HepG2 (cell line): ENCODE data around the gene GPS2. TPM values are rescaled to one million over a fixed set of nuclear protein-coding genes. Genes with fewer than 3 reads are reported as not detected.

Source experiments
- ELK4 ChIP-seq: sonication (generic); formaldehyde crosslinking; IDR thresholded peaks from 2 replicates; pipeline ENCODE4 v1.9.0; 2021; ENCODE audit warnings: missing genetic modification reagents, borderline replicate concordance
- ERF ChIP-seq: IDR thresholded peaks from 2 replicates; pipeline ENCODE4 v1.6.1; 2018; ENCODE audit warnings: missing biosample characterization, missing genetic modification reagents
- EZH2 ChIP-seq: conservative IDR thresholded peaks from 2 replicates; pipeline ENCODE4 v1.6.1; 2012; ENCODE audit warnings: mild to moderate bottlenecking, low read depth, low read length, moderate library complexity
- FOXA3 ChIP-seq: IDR thresholded peaks from 2 replicates; pipeline ENCODE4 v1.6.1; 2016; ENCODE audit warnings: missing genetic modification reagents, missing compliant biosample characterization
- IRF9 ChIP-seq: sonication (generic); formaldehyde crosslinking; IDR thresholded peaks from 2 replicates; pipeline ENCODE4 v1.8.0; 2022; ENCODE audit warnings: missing genetic modification reagents, mild to moderate bottlenecking, borderline replicate concordance
- KDM3A ChIP-seq: IDR thresholded peaks from 2 replicates; pipeline ENCODE4 v1.6.1; 2018; ENCODE audit warnings: low read depth, missing compliant biosample characterization
- MIER3 ChIP-seq: IDR thresholded peaks from 2 replicates; pipeline ENCODE4 v1.6.1; 2016; ENCODE audit warnings: missing compliant biosample characterization, borderline replicate concordance
- NFAT5 ChIP-seq: sonication (generic); formaldehyde crosslinking; IDR thresholded peaks from 2 replicates; pipeline ENCODE4 v1.4.0; 2020; ENCODE audit warnings: missing genetic modification reagents
- PAWR ChIP-seq: sonication (generic); formaldehyde crosslinking; IDR thresholded peaks from 2 replicates; pipeline ENCODE4 v1.4.0; 2020; ENCODE audit warnings: missing genetic modification reagents, mild to moderate bottlenecking, borderline replicate concordance
- PBX2 ChIP-seq: IDR thresholded peaks from 2 replicates; pipeline ENCODE4 v1.6.1; 2016; ENCODE audit warnings: control low read depth
- REST ChIP-seq, 2 experiments: IDR thresholded peaks; 2 replicates each; pipeline ENCODE4 v1.6.1; 2011 to 2012; ENCODE audit warnings: low read length in 2 of 2, borderline replicate concordance in 1 of 2, low read depth in 1 of 2, mild to moderate bottlenecking in 1 of 2, moderate library complexity in 1 of 2
- SMAD9 ChIP-seq: sonication (generic); formaldehyde crosslinking; IDR thresholded peaks from 2 replicates; pipeline ENCODE4 v1.5.1; 2020; ENCODE audit warnings: mild to moderate bottlenecking, missing genetic modification reagents
- TAF1 ChIP-seq: sonication (generic); formaldehyde crosslinking; IDR thresholded peaks from 2 replicates; pipeline ENCODE4 v1.4.0; 2020; ENCODE audit warnings: missing genetic modification reagents
- ZNF180 ChIP-seq: sonication (generic); formaldehyde crosslinking; IDR thresholded peaks from 2 replicates; pipeline ENCODE4 v1.4.0; 2020; ENCODE audit warnings: low read depth, missing genetic modification reagents, borderline replicate concordance
- ZNF230 ChIP-seq: sonication (generic); formaldehyde crosslinking; IDR thresholded peaks from 2 replicates; pipeline ENCODE4 v1.4.0; 2020; ENCODE audit warnings: mild to moderate bottlenecking, missing genetic modification reagents
- ZNF432 ChIP-seq: sonication (generic); formaldehyde crosslinking; IDR thresholded peaks from 2 replicates; pipeline ENCODE4 v1.5.0; 2020; ENCODE audit warnings: missing genetic modification reagents, mild to moderate bottlenecking, borderline replicate concordance
- ZNF44 ChIP-seq: sonication (generic); formaldehyde crosslinking; IDR thresholded peaks from 2 replicates; pipeline ENCODE4 v1.5.1; 2020; ENCODE audit warnings: mild to moderate bottlenecking, missing genetic modification reagents
- ZNF777 ChIP-seq: sonication (generic); formaldehyde crosslinking; IDR thresholded peaks from 2 replicates; pipeline ENCODE4 v1.4.0; 2020; ENCODE audit warnings: missing genetic modification reagents
- polyA plus RNA-seq, 8 experiments: library from polyadenylated mRNA; depleted of rRNA in 3 of 8; stranded (reverse) in 7 of 8; unstranded in 1 of 8; fragments of >200 nt; fragmentation: Illumina TruSeq in 4 of 8; extraction: Trizol in 4 of 8; gene quantifications; 2 replicates each; pipeline versions ENCODE4 v1.2.1 to v1.2.3, GENCODE V29; 2011 to 2016; ENCODE audit warnings: low read depth in 4 of 8, missing spikeins in 1 of 8, mixed read lengths in 1 of 8; ENCODE audit not compliant: insufficient read depth in 1 of 8
- total RNA-seq, 5 experiments: library from RNA; depleted of rRNA; stranded (reverse); fragments of >200 nt; fragmentation: Illumina TruSeq; extraction: Trizol; gene quantifications; 2 replicates each; pipeline ENCODE4 v1.2.3, GENCODE V29; 2016; ENCODE audit warnings: low read depth in 1 of 5

The GPS2 gene
- total and polyA plus RNA-seq, 2 of the 13 experiments (the other 11 are each of a cell fraction or from before 2014, with no cell fraction given) = 58.0 to 59.4 TPM

- TF ChIP-seq NFAT5 (CRISPR knock-in tag) (no peak), TAF1 (CRISPR knock-in tag) (no peak), ZNF230 (CRISPR knock-in tag) (no peak), ZNF777 (CRISPR knock-in tag) (no peak), FOXA3 (CRISPR knock-in tag) (0 out of 2 replicates have a peak, but pooled peaks have one; percentile 16), PBX2 (CRISPR knock-in tag) (no peak), KDM3A (CRISPR knock-in tag) (0 out of 2 replicates have a peak, but pooled peaks have one; percentile 41), ZNF44 (CRISPR knock-in tag) (no peak), IRF9 (CRISPR knock-in tag) (no peak), ZNF432 (CRISPR knock-in tag) (no peak), ZNF180 (CRISPR knock-in tag) (no peak), EZH2 (no peak), ERF (CRISPR knock-in tag) (peak; percentile 73; the same call in 1 of the 2 replicates), PAWR (CRISPR knock-in tag) (no peak), REST (IDR thresholded peaks at IDR 0.05; ENCODE audit: borderline replicate concordance in 1 of 2, low read depth in 1 of 2, low read length in 2 of 2) (no peak), SMAD9 (CRISPR knock-in tag) (no peak), ELK4 (no peak), MIER3 (CRISPR knock-in tag) (peak; percentile 65; the same call in 1 of the 2 replicates)
Measured at GRCh38 chr17:7356072-7356549, 41.0 kb upstream of the GPS2 start (continued).
